SKM-1 treated with dmso at 0.1 percent for 144 hours (cell line): Measurements from ENCODE around the gene ZDHHC20.

Experiments used
- DNase-seq: peaks from one replicate; lab custom pipeline; 2025; ENCODE audit not compliant: unreplicated experiment; lab: John Stamatoyannopoulos, UW

Gene ZDHHC20

GRCh38 chr13:21328836-21329477 lies 130.1 kb downstream of the ZDHHC20 start:
- DNase-seq, result no peak

GRCh38 chr13:21328201-21328600 lies 130.9 kb downstream of the ZDHHC20 start:
- no peak for DNase-seq

- no peak for DNase-seq
These were observed 132.7 kb downstream of the ZDHHC20 start for GRCh38 chr13:21326155-21327031.

- DNase-seq, result no peak
These were observed 134.3 kb downstream of the ZDHHC20 start for GRCh38 chr13:21324803-21325202.

- no peak for DNase-seq
These were observed 136.1 kb downstream of the ZDHHC20 start for GRCh38 chr13:21322988-21323387.
